ENCODE data around the gene INAFM2.

DNA sequence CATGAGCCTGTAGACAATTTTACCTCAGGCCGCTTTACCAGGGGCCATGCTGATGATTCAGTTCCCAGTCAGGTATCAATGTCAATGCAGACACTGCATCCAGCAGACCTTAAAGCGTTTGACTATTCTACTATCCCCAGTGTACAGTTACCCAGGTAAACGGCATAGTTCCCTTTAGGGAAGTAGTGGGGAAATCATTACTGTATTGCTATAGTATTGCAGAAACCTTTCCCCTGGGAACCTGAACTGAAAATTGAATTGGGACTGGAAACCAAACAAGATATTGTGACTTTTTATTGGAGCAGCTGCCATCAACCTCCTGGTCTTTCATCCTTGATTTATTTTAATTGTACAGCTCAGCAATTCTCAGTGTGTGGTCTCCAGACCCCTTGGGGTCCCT, 6.6 kb upstream of the INAFM2 start:
- TF ChIP-seq, protein P1, sequence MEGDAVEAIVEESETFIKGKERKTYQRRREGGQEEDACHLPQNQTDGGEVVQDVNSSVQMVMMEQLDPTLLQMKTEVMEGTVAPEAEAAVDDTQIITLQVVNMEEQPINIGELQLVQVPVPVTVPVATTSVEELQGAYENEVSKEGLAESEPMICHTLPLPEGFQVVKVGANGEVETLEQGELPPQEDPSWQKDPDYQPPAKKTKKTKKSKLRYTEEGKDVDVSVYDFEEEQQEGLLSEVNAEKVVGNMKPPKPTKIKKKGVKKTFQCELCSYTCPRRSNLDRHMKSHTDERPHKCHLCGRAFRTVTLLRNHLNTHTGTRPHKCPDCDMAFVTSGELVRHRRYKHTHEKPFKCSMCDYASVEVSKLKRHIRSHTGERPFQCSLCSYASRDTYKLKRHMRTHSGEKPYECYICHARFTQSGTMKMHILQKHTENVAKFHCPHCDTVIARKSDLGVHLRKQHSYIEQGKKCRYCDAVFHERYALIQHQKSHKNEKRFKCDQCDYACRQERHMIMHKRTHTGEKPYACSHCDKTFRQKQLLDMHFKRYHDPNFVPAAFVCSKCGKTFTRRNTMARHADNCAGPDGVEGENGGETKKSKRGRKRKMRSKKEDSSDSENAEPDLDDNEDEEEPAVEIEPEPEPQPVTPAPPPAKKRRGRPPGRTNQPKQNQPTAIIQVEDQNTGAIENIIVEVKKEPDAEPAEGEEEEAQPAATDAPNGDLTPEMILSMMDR (conservative IDR thresholded peaks at IDR 0.05; ENCODE audit: low read depth in 2 of 2) = no peak
- TF ChIP-seq EZH2phosphoT487 (IDR thresholded peaks at IDR 0.05; ENCODE audit: unreplicated experiment) = no peak
- TF ChIP-seq REST (IDR thresholded peaks at IDR 0.05; ENCODE audit: unreplicated experiment) = no peak
- no peak for TF ChIP-seq ETS1 (IDR thresholded peaks at IDR 0.05)
- no peak for TF ChIP-seq POLR2AphosphoS5 (IDR thresholded peaks at IDR 0.05; ENCODE audit: low read depth)
- TF ChIP-seq EZH2 (IDR thresholded peaks at IDR 0.05; ENCODE audit: low read depth, unreplicated experiment) = no peak
- TF ChIP-seq CREB1 (CRISPR knock-in tag; IDR thresholded peaks at IDR 0.05; ENCODE audit: low read depth) = no peak
- no peak for TF ChIP-seq ZNF114 (CRISPR knock-in tag; IDR thresholded peaks at IDR 0.05)
- TF ChIP-seq, protein P2, sequence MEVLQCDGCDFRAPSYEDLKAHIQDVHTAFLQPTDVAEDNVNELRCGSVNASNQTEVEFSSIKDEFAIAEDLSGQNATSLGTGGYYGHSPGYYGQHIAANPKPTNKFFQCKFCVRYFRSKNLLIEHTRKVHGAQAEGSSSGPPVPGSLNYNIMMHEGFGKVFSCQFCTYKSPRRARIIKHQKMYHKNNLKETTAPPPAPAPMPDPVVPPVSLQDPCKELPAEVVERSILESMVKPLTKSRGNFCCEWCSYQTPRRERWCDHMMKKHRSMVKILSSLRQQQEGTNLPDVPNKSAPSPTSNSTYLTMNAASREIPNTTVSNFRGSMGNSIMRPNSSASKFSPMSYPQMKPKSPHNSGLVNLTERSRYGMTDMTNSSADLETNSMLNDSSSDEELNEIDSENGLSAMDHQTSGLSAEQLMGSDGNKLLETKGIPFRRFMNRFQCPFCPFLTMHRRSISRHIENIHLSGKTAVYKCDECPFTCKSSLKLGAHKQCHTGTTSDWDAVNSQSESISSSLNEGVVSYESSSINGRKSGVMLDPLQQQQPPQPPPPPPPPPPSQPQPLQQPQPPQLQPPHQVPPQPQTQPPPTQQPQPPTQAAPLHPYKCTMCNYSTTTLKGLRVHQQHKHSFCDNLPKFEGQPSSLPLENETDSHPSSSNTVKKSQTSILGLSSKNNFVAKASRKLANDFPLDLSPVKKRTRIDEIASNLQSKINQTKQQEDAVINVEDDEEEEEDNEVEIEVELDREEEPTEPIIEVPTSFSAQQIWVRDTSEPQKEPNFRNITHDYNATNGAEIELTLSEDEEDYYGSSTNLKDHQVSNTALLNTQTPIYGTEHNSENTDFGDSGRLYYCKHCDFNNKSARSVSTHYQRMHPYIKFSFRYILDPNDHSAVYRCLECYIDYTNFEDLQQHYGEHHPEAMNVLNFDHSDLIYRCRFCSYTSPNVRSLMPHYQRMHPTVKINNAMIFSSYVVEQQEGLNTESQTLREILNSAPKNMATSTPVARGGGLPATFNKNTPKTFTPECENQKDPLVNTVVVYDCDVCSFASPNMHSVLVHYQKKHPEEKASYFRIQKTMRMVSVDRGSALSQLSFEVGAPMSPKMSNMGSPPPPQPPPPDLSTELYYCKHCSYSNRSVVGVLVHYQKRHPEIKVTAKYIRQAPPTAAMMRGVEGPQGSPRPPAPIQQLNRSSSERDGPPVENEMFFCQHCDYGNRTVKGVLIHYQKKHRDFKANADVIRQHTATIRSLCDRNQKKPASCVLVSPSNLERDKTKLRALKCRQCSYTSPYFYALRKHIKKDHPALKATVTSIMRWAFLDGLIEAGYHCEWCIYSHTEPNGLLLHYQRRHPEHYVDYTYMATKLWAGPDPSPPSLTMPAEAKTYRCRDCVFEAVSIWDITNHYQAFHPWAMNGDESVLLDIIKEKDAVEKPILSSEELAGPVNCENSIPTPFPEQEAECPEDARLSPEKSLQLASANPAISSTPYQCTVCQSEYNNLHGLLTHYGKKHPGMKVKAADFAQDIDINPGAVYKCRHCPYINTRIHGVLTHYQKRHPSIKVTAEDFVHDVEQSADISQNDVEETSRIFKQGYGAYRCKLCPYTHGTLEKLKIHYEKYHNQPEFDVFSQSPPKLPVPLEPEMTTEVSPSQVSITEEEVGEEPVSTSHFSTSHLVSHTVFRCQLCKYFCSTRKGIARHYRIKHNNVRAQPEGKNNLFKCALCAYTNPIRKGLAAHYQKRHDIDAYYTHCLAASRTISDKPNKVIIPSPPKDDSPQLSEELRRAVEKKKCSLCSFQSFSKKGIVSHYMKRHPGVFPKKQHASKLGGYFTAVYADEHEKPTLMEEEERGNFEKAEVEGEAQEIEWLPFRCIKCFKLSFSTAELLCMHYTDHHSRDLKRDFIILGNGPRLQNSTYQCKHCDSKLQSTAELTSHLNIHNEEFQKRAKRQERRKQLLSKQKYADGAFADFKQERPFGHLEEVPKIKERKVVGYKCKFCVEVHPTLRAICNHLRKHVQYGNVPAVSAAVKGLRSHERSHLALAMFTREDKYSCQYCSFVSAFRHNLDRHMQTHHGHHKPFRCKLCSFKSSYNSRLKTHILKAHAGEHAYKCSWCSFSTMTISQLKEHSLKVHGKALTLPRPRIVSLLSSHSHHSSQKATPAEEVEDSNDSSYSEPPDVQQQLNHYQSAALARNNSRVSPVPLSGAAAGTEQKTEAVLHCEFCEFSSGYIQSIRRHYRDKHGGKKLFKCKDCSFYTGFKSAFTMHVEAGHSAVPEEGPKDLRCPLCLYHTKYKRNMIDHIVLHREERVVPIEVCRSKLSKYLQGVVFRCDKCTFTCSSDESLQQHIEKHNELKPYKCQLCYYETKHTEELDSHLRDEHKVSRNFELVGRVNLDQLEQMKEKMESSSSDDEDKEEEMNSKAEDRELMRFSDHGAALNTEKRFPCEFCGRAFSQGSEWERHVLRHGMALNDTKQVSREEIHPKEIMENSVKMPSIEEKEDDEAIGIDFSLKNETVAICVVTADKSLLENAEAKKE (CRISPR knock-in tag; IDR thresholded peaks at IDR 0.05) = no peak
- TF ChIP-seq ZNF331 (CRISPR knock-in tag; IDR thresholded peaks at IDR 0.05; ENCODE audit: low read depth) = no peak
- no peak for TF ChIP-seq JUNB (IDR thresholded peaks at IDR 0.05; ENCODE audit: unreplicated experiment)

Data from GM23338 (cell line).